IMR-90 (cell line): Measurements from ENCODE around the gene RPL10A.

Experiments
- BHLHE40 ChIP-seq: fragments of 150-350 bp; IDR thresholded peaks from 2 replicates; pipeline ENCODE4 v1.6.1; 2016; ENCODE audit warnings: mild to moderate bottlenecking, low read depth, low read length
- CEBPB ChIP-seq: IDR thresholded peaks from 2 replicates; pipeline ENCODE4 v1.6.1; 2012; ENCODE audit warnings: low read depth, low read length, improper control_type of control experiment
- CTCF ChIP-seq: conservative IDR thresholded peaks from 2 replicates; pipeline ENCODE4 v1.5.1; 2012; ENCODE audit warnings: mild to moderate bottlenecking, low read depth, low read length, improper control_type of control experiment
- MAFK ChIP-seq: IDR thresholded peaks from 2 replicates; pipeline ENCODE4 v1.6.1; 2012; ENCODE audit warnings: low read depth, low read length, improper control_type of control experiment
- POLR2A ChIP-seq: IDR thresholded peaks from 2 replicates; pipeline ENCODE4 v1.6.1; 2012; ENCODE audit warnings: mild to moderate bottlenecking, low read depth, low read length
- RCOR1 ChIP-seq: IDR thresholded peaks from 2 replicates; pipeline ENCODE4 v1.6.1; 2012; ENCODE audit warnings: mild to moderate bottlenecking, low read length, improper control_type of control experiment; ENCODE audit not compliant: insufficient replicate concordance
- SMC3 ChIP-seq: fragments of 150-350 bp; IDR thresholded peaks from 2 replicates; pipeline ENCODE4 v1.6.1; 2016; ENCODE audit warnings: low read depth, mild to moderate bottlenecking, antibody characterized with exemption, low read length, moderate library complexity

DNA sequence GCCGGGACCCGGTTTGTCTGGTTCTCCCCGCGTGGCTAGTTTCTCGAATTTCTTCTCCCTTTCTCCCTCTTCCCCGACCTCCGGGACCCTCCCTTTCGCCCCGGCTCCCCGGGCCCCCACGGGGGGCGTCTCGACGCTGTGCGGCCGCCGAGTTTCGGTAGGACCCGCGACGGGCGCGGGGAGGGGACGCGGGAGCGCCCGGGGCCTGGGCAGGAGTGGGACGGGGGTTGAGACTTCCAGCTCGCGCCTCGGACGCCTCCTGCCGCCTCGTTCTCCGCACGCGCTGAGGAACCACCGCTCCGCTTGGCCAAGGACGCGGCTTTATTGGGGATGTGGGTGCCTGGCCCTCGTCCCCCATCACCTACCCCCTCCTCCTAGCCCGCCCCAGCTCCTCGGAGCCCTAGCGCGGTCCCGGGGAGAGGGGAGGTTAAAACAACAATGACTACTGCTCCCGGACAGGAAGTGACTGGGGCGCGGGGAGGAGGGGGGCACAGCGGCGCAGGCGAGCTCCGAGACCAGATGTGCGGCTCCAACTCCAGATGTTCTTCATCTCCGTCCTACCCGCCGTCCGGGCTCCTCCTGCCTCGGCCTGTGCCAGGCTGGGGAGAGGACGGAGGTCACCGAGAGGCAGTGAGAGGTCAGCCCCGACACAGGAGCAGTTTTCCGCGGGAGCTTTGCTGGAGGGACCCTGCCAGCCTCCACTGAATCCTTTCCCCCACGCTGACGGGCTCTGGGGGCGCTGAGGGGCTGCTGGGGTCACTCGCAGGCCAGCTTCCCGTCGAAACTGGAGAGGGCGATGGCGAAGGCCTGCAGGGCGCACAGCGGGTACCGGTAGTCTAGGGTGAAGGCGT is 29.6 kb downstream of the RPL10A start:
- no peak for TF ChIP-seq MAFK
- 0 out of 2 replicates have a peak, but pooled peaks have one; percentile 8 for TF ChIP-seq CTCF
- no peak for TF ChIP-seq CEBPB
- peak; percentile 52 for TF ChIP-seq POLR2A
- 0 out of 2 replicates have a peak, but pooled peaks have one; percentile 12 for TF ChIP-seq BHLHE40
- TF ChIP-seq RCOR1 = peak; percentile 15
- no peak for TF ChIP-seq SMC3
